Fibroblast of upper back skin (primary cell): ENCODE measurements around the gene GPR151.
A peak's percentile ranks its signal among the peaks of the same experiment; 100 is the strongest.

Experiments used
- DNase-seq: peaks from one replicate; pipeline ENCODE4 v3.0.0-alpha.2; 2013

GPR151 gene

GRCh38 chr5:146519554-146519953 lies 3.6 kb upstream of the GPR151 start:
- DNase-seq = no peak

- no peak for DNase-seq
Measured at GRCh38 chr5:146515473-146516150, 378 bp downstream of the GPR151 start.

- no peak for DNase-seq
Measured at GRCh38 chr5:146514575-146514974, 1.4 kb downstream of the GPR151 start.

- DNase-seq = no peak
Measured at GRCh38 chr5:146513462-146513861, 2.5 kb downstream of the GPR151 start.

GRCh38 chr5:146510559-146511125 lies 5.3 kb downstream of the GPR151 start:
- DNase-seq = peak; percentile 41

- DNase-seq = no peak
Measured at GRCh38 chr5:146507428-146507827, 8.6 kb downstream of the GPR151 start.

GRCh38 chr5:146499680-146500079 lies 16.3 kb downstream of the GPR151 start:
- DNase-seq = no peak

GRCh38 chr5:146494656-146495055 lies 21.3 kb downstream of the GPR151 start:
- no peak for DNase-seq

GRCh38 chr5:146490089-146490843 lies 25.7 kb downstream of the GPR151 start:
- no peak for DNase-seq

GRCh38 chr5:146484714-146485391 lies 31.1 kb downstream of the GPR151 start:
- no peak for DNase-seq

GRCh38 chr5:146482775-146483174 lies 33.2 kb downstream of the GPR151 start:
- no peak for DNase-seq

- DNase-seq = no peak
Measured at GRCh38 chr5:146475906-146476305, 40.1 kb downstream of the GPR151 start.

- DNase-seq = no peak
Measured at GRCh38 chr5:146475190-146475780, 40.7 kb downstream of the GPR151 start.

GRCh38 chr5:146474065-146474464 lies 41.9 kb downstream of the GPR151 start:
- no peak for DNase-seq

- DNase-seq = no peak
Measured at GRCh38 chr5:146467760-146468159, 48.2 kb downstream of the GPR151 start.

GRCh38 chr5:146466521-146467349 lies 49.3 kb downstream of the GPR151 start:
- peak; percentile 8 for DNase-seq

- no peak for DNase-seq
Measured at GRCh38 chr5:146463446-146463845, 52.5 kb downstream of the GPR151 start.
